T-helper 9 cell (primary cell): Measurements from ENCODE around the gene RAPGEF2.
"Not testable (repeated sequence)": the region's sequence is repeated elsewhere in the genome, so short reads cannot be mapped to it uniquely, and the experiment has no call there.

Source experiments
- DNase-seq: peaks from one replicate; pipeline ENCODE4 v3.0.0-alpha.2; 2020

The RAPGEF2 gene

DNA sequence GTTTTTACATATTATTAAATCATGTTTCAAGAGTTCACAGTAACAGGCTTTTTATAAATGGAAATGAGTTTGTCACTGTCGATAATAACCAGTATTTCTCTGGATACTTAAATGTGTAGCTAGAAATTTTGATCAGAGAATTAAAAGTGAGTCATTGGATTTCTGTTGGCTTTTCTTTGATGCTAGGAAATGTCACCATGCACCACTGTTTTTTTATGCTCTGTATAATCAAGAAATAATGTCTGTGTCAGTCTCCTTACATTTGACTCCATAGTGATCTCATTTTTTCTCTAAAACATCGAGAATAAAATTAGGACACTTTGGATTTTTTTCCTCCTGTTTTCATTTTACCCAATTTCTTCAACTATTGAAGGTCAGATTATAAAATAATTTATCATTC is 234.2 kb downstream of the RAPGEF2 start:
- no peak for DNase-seq

DNA sequence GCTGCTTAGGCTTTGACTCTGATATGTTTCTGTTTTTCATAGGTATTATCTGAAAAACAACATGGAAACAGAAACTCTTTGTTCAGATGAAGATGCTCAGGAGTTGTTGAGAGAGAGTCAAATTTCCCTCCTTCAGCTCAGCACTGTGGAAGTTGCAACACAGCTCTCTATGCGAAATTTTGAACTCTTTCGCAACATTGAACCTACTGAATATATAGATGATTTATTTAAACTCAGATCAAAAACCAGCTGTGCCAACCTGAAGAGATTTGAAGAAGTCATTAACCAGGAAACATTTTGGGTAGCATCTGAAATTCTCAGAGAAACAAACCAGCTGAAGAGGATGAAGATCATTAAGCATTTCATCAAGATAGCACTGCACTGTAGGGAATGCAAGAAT is 238.6 kb downstream of the RAPGEF2 start:
- DNase-seq, result no peak

DNA sequence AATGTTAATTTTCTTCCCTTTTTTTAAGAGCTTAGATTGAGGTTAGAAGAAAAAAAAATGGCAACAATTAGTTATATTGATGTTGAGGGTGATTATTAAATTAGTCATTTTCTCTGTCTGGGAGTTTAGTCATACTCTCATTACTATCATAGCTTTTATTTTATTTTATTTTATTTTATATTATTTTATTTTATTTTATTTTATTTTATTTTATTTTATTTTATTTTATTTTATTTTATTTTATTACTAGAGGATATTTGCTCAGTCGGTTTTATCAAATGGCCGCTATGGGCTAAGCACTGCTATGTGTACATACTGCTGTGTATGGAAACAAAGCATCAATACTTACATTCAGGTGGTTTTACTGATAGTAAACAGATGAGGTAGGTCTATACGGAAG is 239.5 kb downstream of the RAPGEF2 start:
- no peak for DNase-seq

DNA sequence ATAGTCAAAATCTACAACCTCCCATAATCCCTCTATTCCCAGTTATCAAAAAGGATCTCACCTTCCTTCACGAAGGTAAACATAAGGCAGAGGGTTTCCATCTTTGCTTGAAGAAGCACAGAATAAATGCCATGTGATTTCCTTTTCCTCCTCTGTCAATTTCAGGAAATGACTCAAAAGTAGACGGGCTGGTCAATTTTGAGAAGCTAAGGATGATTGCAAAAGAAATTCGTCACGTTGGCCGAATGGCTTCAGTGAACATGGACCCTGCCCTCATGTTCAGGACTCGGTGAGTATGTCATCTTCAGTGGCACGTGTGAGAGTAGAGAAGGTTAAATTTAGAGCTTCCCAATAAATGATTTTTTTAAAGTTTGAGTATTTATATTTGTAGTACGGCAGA is 240.2 kb downstream of the RAPGEF2 start:
- no peak for DNase-seq

DNA sequence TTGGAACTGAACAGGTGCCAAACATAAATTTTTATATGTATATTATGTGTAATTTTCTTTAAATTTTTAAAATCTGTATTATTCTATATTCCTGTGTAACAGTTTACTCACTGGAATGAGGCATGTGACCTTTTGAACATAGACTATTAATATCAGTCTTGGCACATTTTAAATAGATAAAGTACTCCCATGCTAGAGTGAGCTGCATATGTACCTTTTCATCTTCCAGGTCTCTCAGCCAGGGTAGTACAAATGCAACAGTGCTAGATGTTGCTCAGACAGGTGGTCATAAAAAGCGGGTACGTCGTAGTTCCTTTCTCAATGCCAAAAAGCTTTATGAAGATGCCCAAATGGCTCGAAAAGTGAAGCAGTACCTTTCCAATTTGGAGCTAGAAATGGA is 242.0 kb downstream of the RAPGEF2 start:
- DNase-seq, result no peak

DNA sequence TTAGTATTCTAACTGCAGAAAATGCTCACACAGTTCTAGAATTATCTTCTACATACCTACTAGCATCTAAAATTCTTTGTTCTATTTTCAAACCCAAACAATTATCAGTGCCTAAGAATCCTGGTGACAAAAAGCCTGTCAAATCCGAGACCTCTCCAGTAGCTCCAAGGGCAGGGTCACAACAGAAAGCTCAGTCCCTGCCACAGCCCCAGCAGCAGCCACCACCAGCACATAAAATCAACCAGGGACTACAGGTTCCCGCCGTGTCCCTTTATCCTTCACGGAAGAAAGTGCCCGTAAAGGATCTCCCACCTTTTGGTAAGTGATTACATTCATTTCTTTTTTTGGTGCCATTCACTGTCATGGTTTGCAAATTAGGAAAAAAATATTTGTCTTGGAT is 243.8 kb downstream of the RAPGEF2 start:
- DNase-seq, result no peak

DNA sequence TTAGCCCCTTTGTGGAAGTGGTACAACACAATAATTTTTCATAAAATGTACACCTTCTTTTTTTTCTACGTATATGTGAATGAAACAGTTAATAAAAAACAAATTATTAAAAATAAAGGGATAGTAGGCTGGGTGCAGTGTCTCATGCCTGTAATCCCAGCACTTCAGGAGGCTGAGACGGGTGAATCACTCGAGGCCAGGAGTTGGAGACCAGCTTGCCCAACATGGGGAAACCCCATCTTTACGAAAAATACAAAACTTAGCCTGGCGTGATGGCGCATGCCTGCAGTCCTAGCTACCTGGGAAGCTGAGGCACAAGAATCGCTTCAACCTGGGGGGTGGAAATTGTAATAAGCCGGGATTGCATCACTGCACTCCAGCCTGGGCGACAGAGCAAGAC is 244.9 kb downstream of the RAPGEF2 start:
- no peak for DNase-seq

DNA sequence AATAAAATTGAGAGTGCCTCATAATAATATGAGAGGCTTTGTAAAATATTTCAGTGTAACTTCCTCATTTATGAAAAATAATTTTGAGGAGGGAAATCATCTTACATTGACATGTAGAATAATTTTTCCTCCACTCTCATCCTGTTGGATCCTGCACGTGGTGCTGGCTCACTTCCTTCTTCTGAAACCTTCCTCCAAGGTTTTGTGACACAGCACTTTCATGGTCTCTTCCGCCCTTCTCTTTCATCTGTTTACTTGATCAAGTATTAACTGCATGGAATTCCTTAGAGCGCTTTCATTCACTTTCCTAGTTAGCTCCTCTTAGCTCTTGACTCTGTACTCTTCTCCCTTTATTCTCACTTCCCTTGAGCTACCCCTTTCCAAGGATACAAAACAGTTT is 246.5 kb downstream of the RAPGEF2 start:
- DNase-seq, result no peak

DNA sequence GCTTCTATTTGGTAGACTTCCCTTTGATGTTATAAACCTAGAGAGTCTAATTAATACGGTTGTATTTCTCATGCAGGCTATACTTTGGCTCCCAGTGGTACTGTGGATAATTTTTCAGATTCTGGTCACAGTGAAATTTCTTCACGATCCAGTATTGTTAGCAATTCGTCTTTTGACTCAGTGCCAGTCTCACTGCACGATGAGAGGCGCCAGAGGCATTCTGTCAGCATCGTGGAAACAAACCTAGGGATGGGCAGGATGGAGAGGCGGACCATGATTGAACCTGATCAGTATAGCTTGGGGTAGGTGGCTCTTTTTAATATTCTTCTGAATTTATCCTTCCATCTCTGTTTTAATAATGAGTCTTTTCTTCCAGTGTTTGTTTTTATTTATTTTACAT is 249.7 kb downstream of the RAPGEF2 start:
- no peak for DNase-seq

DNA sequence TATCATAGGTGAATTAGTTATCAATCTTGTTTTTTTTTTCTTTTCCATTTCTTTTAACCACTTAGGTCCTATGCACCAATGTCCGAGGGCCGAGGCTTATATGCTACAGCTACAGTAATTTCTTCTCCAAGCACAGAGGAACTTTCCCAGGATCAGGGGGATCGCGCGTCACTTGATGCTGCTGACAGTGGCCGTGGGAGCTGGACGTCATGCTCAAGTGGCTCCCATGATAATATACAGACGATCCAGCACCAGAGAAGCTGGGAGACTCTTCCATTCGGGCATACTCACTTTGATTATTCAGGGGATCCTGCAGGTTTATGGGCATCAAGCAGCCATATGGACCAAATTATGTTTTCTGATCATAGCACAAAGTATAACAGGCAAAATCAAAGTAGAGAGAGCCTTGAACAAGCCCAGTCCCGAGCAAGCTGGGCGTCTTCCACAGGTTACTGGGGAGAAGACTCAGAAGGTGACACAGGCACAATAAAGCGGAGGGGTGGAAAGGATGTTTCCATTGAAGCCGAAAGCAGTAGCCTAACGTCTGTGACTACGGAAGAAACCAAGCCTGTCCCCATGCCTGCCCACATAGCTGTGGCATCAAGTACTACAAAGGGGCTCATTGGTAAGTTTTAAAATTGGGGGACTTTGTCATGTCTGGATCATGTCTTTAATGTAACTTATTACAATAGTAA is 250.7 kb downstream of the RAPGEF2 start:
- DNase-seq, result no peak

DNA sequence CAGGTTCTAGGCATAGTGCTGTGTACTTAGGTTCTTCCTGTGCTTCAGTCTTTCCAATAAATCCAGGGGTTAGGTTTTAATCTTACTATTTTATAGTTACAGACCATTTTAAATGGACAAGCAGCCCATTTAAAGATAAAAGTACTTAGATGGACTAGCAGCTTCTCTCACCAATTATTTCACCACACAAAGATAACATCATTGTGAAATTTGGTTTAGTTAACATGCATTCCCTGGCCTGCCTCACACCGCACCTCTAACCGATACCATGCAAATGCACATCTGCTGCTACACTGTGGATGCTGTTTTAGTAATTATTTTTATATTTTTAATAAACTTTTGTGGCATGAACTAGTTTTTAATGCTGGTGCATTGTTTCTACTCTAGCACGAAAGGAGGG is 252.6 kb downstream of the RAPGEF2 start:
- no peak for DNase-seq

DNA sequence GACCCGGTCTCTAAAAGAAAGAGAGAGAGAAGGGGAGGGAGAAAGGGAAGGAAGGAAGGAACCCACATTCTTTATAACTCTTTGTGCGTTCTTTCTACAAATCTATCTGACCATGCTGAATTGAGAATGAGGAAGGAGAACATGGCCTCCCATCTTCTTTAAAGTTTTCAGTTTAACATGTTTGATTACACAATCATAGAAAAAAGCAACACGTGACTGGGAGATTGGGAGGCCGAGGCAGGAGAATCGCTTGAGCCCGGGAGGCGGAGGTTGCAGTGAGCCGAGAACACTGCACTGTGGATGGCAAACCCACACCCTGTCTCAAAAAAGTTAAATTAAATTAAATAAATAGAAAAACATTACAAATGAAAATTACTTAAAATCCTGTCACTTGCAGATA is 254.5 kb downstream of the RAPGEF2 start:
- DNase-seq, result no peak

DNA sequence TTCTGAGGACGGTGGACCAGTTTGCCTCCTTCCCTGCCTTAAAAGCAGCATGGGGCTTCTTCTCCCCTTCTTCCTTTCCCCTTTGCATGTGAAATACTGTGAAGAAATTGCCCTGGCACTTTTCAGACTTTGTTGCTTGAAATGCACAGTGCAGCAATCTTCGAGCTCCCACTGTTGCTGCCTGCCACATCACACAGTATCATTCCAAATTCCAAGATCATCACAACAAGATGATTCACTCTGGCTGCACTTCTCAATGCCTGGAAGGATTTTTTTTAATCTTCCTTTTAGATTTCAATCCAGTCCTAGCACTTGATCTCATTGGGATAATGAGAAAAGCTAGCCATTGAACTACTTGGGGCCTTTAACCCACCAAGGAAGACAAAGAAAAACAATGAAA is 255.3 kb downstream of the RAPGEF2 start:
- no peak for DNase-seq

DNA sequence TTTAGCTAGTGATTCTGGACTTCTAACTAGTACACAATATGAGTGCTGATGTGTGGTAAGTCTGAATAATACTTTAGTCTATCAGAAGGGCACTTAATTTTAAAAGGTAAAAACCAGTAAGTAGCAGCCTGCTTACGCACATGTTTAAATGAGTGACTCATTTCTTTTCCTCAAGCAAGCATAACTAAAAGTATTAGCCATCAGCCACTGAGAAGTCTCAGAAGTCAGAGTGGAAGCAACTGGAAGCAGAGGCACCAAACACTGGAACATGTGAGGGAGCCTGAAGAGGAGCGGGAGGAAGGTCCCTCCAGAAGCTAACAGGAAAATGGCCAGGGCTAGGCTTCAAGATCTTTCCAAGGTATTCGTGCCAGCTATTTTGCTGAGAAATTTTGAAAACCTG is 257.7 kb downstream of the RAPGEF2 start:
- no peak for DNase-seq

DNA sequence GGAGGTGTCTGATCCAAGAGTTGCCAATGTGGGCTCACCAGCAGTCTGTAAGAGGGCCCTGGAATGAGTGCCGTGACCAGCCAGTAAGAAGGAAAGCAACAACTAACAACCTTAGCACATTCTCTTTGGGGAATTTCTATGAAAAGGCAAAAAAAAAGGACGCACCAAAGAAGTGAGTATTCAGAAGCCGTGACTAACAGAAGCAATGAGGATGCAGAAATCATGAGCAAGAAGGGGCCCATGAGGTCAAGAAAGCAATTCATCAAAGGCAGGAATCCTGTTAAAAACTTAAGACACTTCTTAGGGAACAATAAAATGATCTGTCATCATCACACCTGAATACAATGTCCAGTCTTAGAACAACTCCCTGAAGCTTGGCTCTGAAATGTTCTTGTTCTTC is 260.5 kb downstream of the RAPGEF2 start:
- DNase-seq, result no peak

DNA sequence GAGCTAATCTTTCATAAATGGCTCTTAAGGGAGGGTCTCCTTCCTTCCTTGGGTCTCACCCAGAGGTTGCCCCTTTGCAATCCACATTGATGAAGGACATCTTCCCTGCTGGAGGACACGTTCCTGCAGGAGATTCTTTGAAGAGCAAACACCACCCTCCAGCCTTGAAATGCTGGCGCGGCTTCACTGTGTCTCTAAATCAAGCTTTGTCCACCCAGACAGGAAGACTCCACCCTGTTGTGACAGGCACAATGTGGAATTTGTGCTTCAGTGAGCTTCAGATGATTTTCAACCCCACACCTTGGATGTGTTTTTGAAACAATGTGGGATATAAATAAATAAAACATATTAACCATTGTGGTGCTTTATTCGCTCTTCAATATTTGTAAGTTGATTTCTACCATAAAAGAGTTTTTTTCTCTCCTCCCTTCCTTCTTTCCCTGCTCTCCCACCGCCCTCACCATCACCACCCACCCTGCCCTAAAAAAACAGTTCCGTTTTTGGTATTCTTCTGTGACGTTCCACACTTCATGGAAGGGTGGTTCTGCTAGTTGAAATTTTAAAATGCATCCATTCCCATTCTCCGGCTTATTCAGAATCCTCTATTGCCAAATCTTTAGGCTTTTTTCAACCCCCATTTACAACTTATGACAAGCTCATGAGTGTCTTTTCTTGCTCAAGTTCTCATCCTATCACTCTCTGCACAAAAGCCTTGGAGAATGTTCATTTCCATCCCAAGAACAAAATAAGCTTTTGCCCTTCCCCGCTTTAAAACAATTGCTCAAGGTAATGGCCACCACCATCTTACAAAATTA is 264.3 kb downstream of the RAPGEF2 start:
- DNase-seq, result no peak

DNA sequence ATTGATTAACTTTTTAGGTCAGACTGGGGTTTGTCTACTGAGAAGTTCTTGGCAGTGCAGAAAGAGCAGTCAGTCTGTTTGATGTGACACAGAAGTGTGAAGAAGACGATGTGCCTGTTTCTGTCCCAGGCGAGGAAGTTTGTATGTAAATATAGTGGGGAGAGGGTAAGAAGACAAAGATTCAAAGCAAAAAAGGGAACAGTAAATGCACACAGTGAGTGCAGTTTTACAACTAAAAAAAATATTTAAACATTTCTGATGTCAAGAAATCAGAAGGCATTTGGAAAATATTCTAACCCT is 264.9 kb downstream of the RAPGEF2 start:
- no peak for DNase-seq

DNA sequence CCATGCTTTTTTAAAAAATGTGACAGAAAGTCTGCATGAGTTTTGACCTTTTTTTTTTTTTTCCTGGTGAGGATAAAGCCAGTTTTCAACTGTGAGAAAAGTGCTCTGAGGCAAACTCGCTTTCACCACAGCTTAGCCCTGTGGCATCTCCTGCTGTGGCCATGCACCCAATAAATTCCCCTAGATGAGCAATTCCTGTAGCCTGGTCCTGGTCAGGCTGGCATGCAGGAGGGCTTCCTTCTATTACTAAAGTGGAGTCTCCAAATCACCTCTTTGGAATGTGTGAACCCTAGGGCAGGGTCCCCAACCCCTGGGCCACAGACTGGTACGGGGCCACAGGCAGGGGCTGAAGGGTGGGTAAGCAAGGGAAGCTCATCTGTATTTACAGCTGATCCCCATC is 265.4 kb downstream of the RAPGEF2 start:
- DNase-seq, result no peak

DNA sequence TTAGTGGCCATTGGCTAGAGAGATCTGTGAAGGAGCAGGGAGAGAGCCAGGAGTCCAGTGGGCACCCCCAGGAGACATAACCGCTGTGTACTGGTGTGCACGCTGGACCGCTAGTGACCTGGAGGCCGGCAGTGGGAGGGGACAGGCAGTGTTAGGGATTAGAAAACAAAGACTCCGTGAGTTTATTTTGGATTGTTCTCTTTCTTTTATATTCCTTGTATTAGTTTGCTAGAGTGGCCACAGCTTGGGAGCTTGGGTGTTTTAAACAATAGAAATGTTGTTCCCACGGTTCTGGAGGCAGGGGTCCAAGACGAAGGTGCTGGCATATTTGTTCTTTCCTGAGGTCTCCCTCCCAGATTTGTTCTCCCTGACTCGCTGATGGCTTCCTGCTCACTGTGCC is 266.4 kb downstream of the RAPGEF2 start:
- DNase-seq, result no peak

DNA sequence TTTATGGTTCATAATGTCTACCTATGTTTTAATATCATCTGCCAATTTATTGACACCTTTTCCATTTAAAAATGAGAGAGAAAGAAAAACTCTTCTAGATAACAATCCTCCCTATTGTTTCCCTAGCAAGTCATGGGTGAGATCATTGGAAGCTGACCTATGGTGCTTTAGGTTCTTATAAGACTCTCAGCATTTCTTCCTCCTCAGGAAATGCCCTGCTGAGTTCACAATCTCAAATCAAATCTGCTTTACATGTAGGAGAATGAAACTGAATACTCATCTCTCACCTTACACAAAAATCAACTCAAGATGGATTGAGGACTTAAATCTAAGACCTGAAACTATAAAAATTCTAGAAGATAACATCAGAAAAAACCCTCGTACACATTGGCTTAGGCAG is 267.4 kb downstream of the RAPGEF2 start:
- no peak for DNase-seq

DNA sequence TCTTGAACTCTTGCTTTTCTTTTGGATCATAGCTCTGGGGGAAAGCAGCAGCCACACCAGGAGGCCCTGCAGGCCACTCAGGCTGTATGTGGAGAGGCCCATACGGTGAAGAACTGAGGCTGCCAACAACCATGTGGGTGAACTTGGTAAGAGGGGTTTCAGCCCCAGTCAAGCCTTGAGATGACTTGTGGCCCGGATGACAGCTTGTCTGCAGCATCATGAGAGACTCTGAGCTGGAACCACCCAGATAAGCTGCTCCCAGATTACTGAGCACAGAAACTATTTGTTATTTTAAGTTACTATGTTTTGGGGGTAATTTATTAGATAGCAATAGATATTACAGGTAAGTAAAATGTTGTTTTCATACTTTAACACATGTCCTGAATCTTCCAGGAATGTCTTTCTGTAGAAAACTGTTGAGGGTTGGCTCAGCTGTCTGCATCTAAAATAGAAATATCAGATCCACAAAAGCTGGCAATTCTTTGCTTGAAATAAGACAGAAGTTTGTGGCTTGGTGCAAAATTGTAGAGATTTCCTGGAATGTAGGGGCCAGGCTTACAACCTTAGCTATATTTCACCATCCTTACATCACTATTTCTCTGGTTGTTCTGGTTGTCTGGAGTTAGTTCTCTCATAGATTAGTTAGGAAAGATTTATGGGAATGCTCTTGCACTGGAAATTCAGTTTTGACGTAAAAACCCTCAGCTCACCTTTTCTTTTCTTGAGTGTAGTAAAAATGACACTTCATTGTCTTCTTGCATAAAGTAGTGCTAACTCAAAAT is 272.1 kb downstream of the RAPGEF2 start:
- no peak for DNase-seq

DNA sequence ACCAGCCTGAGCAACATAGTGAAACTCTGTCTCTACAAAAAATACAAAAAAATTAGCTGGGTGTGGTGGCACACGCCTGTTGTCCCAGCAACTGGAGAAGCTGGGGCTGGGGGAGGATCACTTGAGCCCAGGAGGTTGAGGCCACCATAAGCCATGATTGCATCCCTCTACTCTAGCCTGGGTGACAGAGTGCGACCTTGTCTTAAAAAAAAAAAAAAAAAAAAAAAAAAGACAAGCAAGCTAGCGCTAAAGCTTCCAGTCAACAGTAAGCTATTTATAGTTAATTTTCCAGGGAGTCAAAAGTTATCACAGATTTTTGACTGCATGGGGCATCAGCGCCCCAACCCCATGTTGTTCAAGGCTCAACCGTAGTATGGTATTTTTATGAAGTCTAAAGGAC is 273.4 kb downstream of the RAPGEF2 start:
- DNase-seq, result no peak

DNA sequence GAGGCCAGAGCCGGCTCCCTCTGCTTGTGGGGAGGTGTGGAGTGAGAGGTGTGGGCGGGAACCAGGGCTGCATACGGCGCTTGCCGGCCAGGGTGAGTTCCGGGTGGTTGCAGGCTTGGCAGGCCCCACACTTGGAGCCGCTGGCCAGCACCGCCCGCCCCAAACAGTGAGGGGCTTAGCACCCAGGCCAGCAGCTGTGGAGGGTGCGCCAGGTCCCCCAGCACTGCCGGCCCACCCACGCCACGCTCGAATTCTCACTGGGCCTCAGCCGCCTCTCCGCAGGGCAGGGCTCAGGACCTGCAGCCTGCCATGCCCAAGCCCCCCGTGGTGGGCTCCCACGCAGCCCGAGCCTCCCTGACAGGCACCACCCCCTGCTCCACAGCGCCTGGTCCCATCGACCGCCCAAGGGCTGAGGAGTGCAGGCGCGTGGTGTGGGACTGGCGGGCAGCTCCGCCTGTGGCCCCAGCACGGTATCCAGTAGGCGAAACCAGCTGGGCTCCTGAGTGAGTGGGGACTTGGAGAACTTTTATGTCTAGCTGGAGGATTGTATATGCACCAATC is 275.3 kb downstream of the RAPGEF2 start:
- DNase-seq, result no peak

DNA sequence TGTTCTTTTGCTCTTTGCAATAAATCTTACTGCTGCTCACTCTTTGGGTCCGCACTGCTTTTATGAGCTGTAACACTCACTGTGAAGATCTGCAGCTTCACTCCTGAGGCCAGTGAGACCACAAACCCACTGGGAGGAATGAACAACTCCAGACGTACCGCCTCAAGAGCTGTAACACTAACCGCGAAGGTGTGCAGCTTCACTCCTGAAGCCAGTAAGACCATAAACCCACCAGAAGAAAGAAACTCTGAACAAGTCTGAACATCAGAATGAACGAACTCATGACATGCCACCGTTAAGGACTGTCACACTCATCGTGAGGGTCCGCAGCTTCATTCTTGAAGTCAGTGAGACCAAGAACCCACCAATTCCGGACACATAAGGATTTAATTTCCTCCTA is 276.2 kb downstream of the RAPGEF2 start:
- DNase-seq, result not testable (repeated sequence)
